Liver (tissue), 9 donors: Measurements from ENCODE around the gene UBTF. TPM values are rescaled to one million over a fixed set of nuclear protein-coding genes. Genes with fewer than 3 reads are reported as not detected.

Experiments
- DNase-seq: peaks from one replicate; pipeline ENCODE4 v3.0.0-alpha.2; 2017; ENCODE audit warnings: low spot score
- H3K27ac ChIP-seq, 2 donors: one replicate each; pipeline ENCODE4 v1.7.0; 2013; ENCODE audit warnings: inconsistent platforms in 2 of 2, low read length in 2 of 2, control low read depth in 1 of 2, low read depth in 1 of 2, mild to moderate bottlenecking in 1 of 2
- H3K27me3 ChIP-seq, 4 donors: one replicate each; pipeline versions ENCODE4 v1.6.1 to v1.7.0; 2013; ENCODE audit warnings: low read length in 3 of 4, inconsistent platforms in 1 of 4, mild to moderate bottlenecking in 1 of 4, moderate library complexity in 1 of 4; ENCODE audit not compliant: control insufficient read depth in 4 of 4, insufficient read depth in 4 of 4
- H3K36me3 ChIP-seq, 4 donors: one replicate each; pipeline versions ENCODE4 v1.6.1 to v1.7.0; 2013; ENCODE audit warnings: low read length in 3 of 4, mild to moderate bottlenecking in 3 of 4, low read depth in 1 of 4, moderate library complexity in 1 of 4; ENCODE audit not compliant: control insufficient read depth in 4 of 4, insufficient read depth in 3 of 4
- H3K4me1 ChIP-seq, 4 donors: one replicate each; pipeline versions ENCODE4 v1.6.1 to v1.7.0; 2013; ENCODE audit warnings: low read length in 3 of 4, mild to moderate bottlenecking in 3 of 4, moderate library complexity in 1 of 4; ENCODE audit not compliant: control insufficient read depth in 4 of 4, insufficient read depth in 4 of 4
- H3K4me3 ChIP-seq, 3 donors: one replicate each; pipeline versions ENCODE4 v1.6.1 to v1.7.0; 2013; ENCODE audit warnings: low read length in 3 of 3, control low read depth in 1 of 3, low read depth in 1 of 3, mild to moderate bottlenecking in 1 of 3
- H3K9ac ChIP-seq, 2 donors: one replicate each; pipeline ENCODE4 v1.7.0; 2013; ENCODE audit warnings: low read length in 2 of 2, mild to moderate bottlenecking in 2 of 2, moderate library complexity in 2 of 2, control low read depth in 1 of 2, low read depth in 1 of 2
- H3K9me3 ChIP-seq, 4 donors: one replicate each; pipeline versions ENCODE4 v1.6.1 to v1.7.0; 2013; ENCODE audit warnings: low read length in 3 of 4; ENCODE audit not compliant: control insufficient read depth in 4 of 4
- EGR1 ChIP-seq, 2 donors: IDR thresholded peaks; 2 replicates each; pipeline ENCODE4 v1.6.1; 2016 to 2018; ENCODE audit warnings: antibody characterized with exemption in 2 of 2, low read depth in 2 of 2
- FOXA1 ChIP-seq: IDR thresholded peaks from 2 replicates; pipeline ENCODE4 v1.6.1; 2016; ENCODE audit warnings: antibody characterized with exemption
- GABPA ChIP-seq, 2 donors: IDR thresholded peaks in 1 of 2; conservative IDR thresholded peaks in 1 of 2; 2 replicates each; pipeline ENCODE4 v1.6.1; 2016; ENCODE audit warnings: antibody characterized with exemption in 2 of 2, mild to moderate bottlenecking in 1 of 2, moderate library complexity in 1 of 2
- HNF4A ChIP-seq, 2 donors: conservative IDR thresholded peaks; 2 replicates each; pipeline ENCODE4 v1.6.1; 2016; ENCODE audit warnings: antibody characterized with exemption in 2 of 2, mild to moderate bottlenecking in 2 of 2
- HNF4G ChIP-seq: IDR thresholded peaks from 2 replicates; pipeline ENCODE4 v1.6.1; 2016; ENCODE audit warnings: antibody characterized with exemption
- RXRA ChIP-seq, 2 donors: IDR thresholded peaks; 2 replicates each; pipeline ENCODE4 v1.6.1; 2017 to 2018; ENCODE audit warnings: antibody characterized with exemption in 2 of 2, mild to moderate bottlenecking in 1 of 2
- SP1 ChIP-seq: IDR thresholded peaks from 2 replicates; pipeline ENCODE4 v1.6.1; 2018; ENCODE audit warnings: antibody characterized with exemption, mild to moderate bottlenecking
- TAF1 ChIP-seq: conservative IDR thresholded peaks from 2 replicates; pipeline ENCODE4 v1.6.1; 2016; ENCODE audit warnings: antibody characterized with exemption, mild to moderate bottlenecking
- YY1 ChIP-seq: IDR thresholded peaks from 2 replicates; pipeline ENCODE4 v1.6.1; 2016; ENCODE audit warnings: antibody characterized with exemption, mild to moderate bottlenecking
- WGBS: extraction: QIAGEN DNeasy Blood & Tissue Kit; methylation state at CpG from one replicate; pipeline ENCODE4 v1.1.7; 2013; 5-methylcytosine and 5-hydroxymethylcytosine counted together
- polyA plus RNA-seq, 2 donors: library from polyadenylated mRNA; stranded (reverse) in 1 of 2; unstranded in 1 of 2; fragments of 200-250 nt in 1 of 2; fragments of >200 nt in 1 of 2; fragmentation: Nextera tagmentation in 1 of 2; extraction: Ambion mirVana in 1 of 2; gene quantifications; one replicate each; pipeline versions ENCODE4 v1.2.1 to v1.2.3, GENCODE V29; 2013 to 2015
- total RNA-seq, 2 donors: library from RNA; depleted of rRNA; stranded (reverse); fragments of >200 nt; gene quantifications; one replicate each; pipeline ENCODE4 v1.2.3, GENCODE V29; 2014
- TF ChIP-seq, protein P1 (sequence below): IDR thresholded peaks from 2 replicates; pipeline ENCODE4 v1.6.1; 2016; ENCODE audit warnings: antibody characterized with exemption
- TF ChIP-seq, protein P2 (sequence below): IDR thresholded peaks from 2 replicates; pipeline ENCODE4 v1.6.1; 2016; ENCODE audit warnings: antibody characterized with exemption
- TF ChIP-seq, protein P3 (sequence below): IDR thresholded peaks from 2 replicates; pipeline ENCODE4 v1.6.1; 2016; ENCODE audit warnings: antibody characterized with exemption
- TF ChIP-seq, protein P4 (sequence below): fragments of 150-350 bp; IDR thresholded peaks from 2 replicates; pipeline ENCODE4 v1.5.1; 2017; ENCODE audit warnings: improper control_type of control experiment, low read depth, low read length; ENCODE audit not compliant: missing input control
- TF ChIP-seq, protein P5 (sequence below): IDR thresholded peaks from 2 replicates; pipeline ENCODE4 v1.6.1; 2016; ENCODE audit warnings: antibody characterized with exemption, mild to moderate bottlenecking
- donor health status: healthy.
- donor health status: healthy.
- donor health status: healthy.
- donor health status: healthy.
- donor health status: healthy.

Gene UBTF
- total and polyA plus RNA-seq, 4 donors = 12.5 to 39.6 (median 23.9) TPM

DNA sequence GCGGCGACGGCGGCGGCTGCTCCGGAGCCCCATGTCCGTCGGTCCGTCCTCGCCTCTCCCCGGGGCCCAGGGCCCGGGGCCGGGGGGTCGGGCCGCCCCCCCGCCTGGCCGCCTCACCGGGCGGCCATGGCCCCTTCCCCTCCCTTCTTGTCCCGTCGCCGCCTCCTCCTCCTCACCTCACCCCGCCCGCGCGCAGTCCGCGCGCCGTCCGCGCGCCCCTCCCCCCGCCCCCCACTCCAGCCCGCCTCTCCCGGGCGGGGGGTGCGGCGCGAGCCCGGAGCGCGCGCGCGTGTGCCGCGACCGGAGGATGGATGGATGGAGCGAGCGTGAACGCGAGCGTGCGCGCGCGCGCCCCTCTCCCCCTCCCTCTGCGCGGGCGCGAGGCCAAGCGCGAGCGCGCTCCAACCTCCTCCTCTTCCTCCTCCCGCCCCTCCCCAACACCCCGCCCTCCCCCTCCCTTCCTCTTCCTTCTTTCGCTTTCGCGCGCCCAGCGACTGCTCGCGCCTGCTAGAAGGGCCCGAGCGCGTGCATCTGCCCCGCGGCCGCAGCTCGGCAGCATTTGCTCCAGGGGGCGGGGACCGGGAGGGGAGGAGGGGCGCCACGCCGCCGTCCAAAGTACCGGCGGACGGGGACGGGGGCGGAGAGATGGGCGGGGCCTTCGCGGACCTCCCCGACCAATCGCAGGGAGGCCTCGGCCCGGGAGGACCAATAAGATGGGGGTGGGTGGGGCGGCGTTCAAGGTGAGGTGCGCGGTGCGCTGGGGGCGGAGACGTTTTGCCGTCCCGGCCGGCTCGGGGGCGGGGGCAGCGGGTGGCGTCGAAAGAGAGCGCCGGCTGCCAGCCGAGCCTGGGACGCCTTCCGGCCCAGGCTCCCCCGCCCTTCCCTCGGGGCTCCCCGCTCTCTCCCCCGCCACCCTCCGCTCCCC, 19.7 kb downstream of the UBTF start, which contains the start of gene ATXN7L3:
TSS of gene ATXN7L3 (minus strand) at position 332 of the 925 bp plus-strand sequence. CDS start 1,814 bp downstream, outside the sequence.
- peaks cover 6 to 14% (median 12%) of the 10 kb centered on the region in 4 donors for H3K4me1 ChIP-seq

More for the DNA sequence above, 19.7 kb downstream of the UBTF start, which contains the start of gene ATXN7L3:
- H3K36me3 ChIP-seq = peaks cover 0 to 15% (median 12%) of the 10 kb centered on the region in 4 donors
- peak within 1 kb of the TSS; percentile 79 to 86 for H3K9ac ChIP-seq
- under 1% methylated on average over 126 of the region's 126 CpGs for WGBS
- DNase-seq = peak; percentile 99
- H3K27me3 ChIP-seq = no peaks in the 10 kb centered on the region
- peak within 1 kb of the TSS; percentile 64 to 89 (median 85) for H3K4me3 ChIP-seq
- peak within 1 kb of the TSS; percentile 88 to 94 for H3K27ac ChIP-seq
- no peaks in the 10 kb centered on the region for H3K9me3 ChIP-seq
- peak in 1 of 2 donors; percentile 60 for TF ChIP-seq GABPA (IDR thresholded peaks at IDR 0.05 in 1 of 2, conservative IDR thresholded peaks at IDR 0.05 in 1 of 2)
- TF ChIP-seq, protein P1, sequence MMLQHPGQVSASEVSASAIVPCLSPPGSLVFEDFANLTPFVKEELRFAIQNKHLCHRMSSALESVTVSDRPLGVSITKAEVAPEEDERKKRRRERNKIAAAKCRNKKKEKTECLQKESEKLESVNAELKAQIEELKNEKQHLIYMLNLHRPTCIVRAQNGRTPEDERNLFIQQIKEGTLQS = no peak
- TF ChIP-seq EGR1 (IDR thresholded peaks at IDR 0.05; ENCODE audit: low read depth in 2 of 2) = peak in 1 of 2 donors; percentile 64
- TF ChIP-seq, protein P2, sequence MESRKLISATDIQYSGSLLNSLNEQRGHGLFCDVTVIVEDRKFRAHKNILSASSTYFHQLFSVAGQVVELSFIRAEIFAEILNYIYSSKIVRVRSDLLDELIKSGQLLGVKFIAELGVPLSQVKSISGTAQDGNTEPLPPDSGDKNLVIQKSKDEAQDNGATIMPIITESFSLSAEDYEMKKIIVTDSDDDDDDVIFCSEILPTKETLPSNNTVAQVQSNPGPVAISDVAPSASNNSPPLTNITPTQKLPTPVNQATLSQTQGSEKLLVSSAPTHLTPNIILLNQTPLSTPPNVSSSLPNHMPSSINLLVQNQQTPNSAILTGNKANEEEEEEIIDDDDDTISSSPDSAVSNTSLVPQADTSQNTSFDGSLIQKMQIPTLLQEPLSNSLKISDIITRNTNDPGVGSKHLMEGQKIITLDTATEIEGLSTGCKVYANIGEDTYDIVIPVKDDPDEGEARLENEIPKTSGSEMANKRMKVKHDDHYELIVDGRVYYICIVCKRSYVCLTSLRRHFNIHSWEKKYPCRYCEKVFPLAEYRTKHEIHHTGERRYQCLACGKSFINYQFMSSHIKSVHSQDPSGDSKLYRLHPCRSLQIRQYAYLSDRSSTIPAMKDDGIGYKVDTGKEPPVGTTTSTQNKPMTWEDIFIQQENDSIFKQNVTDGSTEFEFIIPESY = no peak
- TF ChIP-seq, protein P3, sequence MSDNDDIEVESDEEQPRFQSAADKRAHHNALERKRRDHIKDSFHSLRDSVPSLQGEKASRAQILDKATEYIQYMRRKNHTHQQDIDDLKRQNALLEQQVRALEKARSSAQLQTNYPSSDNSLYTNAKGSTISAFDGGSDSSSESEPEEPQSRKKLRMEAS = no peak
- peak; percentile 48 to 59 for TF ChIP-seq HNF4A (conservative IDR thresholded peaks at IDR 0.05)
- TF ChIP-seq SP1 = peak; percentile 71
- TF ChIP-seq RXRA (IDR thresholded peaks at IDR 0.05) = no peak
- TF ChIP-seq YY1 = peak; percentile 26
- no peak for TF ChIP-seq TAF1
- no peak for TF ChIP-seq FOXA1
- TF ChIP-seq, protein P4, sequence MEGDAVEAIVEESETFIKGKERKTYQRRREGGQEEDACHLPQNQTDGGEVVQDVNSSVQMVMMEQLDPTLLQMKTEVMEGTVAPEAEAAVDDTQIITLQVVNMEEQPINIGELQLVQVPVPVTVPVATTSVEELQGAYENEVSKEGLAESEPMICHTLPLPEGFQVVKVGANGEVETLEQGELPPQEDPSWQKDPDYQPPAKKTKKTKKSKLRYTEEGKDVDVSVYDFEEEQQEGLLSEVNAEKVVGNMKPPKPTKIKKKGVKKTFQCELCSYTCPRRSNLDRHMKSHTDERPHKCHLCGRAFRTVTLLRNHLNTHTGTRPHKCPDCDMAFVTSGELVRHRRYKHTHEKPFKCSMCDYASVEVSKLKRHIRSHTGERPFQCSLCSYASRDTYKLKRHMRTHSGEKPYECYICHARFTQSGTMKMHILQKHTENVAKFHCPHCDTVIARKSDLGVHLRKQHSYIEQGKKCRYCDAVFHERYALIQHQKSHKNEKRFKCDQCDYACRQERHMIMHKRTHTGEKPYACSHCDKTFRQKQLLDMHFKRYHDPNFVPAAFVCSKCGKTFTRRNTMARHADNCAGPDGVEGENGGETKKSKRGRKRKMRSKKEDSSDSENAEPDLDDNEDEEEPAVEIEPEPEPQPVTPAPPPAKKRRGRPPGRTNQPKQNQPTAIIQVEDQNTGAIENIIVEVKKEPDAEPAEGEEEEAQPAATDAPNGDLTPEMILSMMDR = no peak
- no peak for TF ChIP-seq HNF4G
- TF ChIP-seq, protein P5, sequence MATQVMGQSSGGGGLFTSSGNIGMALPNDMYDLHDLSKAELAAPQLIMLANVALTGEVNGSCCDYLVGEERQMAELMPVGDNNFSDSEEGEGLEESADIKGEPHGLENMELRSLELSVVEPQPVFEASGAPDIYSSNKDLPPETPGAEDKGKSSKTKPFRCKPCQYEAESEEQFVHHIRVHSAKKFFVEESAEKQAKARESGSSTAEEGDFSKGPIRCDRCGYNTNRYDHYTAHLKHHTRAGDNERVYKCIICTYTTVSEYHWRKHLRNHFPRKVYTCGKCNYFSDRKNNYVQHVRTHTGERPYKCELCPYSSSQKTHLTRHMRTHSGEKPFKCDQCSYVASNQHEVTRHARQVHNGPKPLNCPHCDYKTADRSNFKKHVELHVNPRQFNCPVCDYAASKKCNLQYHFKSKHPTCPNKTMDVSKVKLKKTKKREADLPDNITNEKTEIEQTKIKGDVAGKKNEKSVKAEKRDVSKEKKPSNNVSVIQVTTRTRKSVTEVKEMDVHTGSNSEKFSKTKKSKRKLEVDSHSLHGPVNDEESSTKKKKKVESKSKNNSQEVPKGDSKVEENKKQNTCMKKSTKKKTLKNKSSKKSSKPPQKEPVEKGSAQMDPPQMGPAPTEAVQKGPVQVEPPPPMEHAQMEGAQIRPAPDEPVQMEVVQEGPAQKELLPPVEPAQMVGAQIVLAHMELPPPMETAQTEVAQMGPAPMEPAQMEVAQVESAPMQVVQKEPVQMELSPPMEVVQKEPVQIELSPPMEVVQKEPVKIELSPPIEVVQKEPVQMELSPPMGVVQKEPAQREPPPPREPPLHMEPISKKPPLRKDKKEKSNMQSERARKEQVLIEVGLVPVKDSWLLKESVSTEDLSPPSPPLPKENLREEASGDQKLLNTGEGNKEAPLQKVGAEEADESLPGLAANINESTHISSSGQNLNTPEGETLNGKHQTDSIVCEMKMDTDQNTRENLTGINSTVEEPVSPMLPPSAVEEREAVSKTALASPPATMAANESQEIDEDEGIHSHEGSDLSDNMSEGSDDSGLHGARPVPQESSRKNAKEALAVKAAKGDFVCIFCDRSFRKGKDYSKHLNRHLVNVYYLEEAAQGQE = peak; percentile 36
